GM12874 (cell line): ENCODE results near the gene CX3CR1.

Experiments
- CTCF ChIP-seq: IDR thresholded peaks from 2 replicates; pipeline ENCODE4 v1.5.1; 2011; ENCODE audit warnings: low read depth, mild to moderate bottlenecking, control low read depth, low read length, moderate library complexity; ENCODE audit not compliant: insufficient read depth

Gene CX3CR1

GRCh38 chr3:39262846-39263245 is 17.0 kb downstream of the CX3CR1 start:
- no peak for TF ChIP-seq CTCF

GRCh38 chr3:39261726-39262125 is 18.1 kb downstream of the CX3CR1 start:
- no peak for TF ChIP-seq CTCF

GRCh38 chr3:39260957-39261356 is 18.9 kb downstream of the CX3CR1 start:
- TF ChIP-seq CTCF: no peak; the same call in 1 of the 2 replicates

GRCh38 chr3:39260318-39260717 is 19.5 kb downstream of the CX3CR1 start:
- no peak for TF ChIP-seq CTCF

GRCh38 chr3:39255503-39256325 is 24.1 kb downstream of the CX3CR1 start:
- no peak for TF ChIP-seq CTCF

GRCh38 chr3:39254806-39255449 is 24.9 kb downstream of the CX3CR1 start:
- TF ChIP-seq CTCF: no peak

- no peak for TF ChIP-seq CTCF
Measured at GRCh38 chr3:39251576-39251975, 28.3 kb downstream of the CX3CR1 start.
